Common myeloid progenitor, CD34-positive (primary cell): ENCODE results near the gene HIBCH.
"Not testable (repeated sequence)": the region's sequence is repeated elsewhere in the genome, so short reads cannot be mapped to it uniquely, and the experiment has no call there.

ENCODE experiments used
- CTCF ChIA-PET: fragments of 350-600 bp; sonication (Branson Sonifier 250); formaldehyde crosslinking; loops from one replicate; lab custom pipeline; 2021; ENCODE audit warnings: antibody characterized with exemption; lab: Charles Lee
- POLR2A ChIA-PET: fragments of 350-600 bp; sonication (Branson Sonifier 250); formaldehyde crosslinking; loops from one replicate; lab custom pipeline; 2021; ENCODE audit warnings: antibody characterized with exemption; lab: Charles Lee
- DNase-seq, 3 donors: peaks; one replicate each; pipeline versions ENCODE4 v3.0.0 to v3.0.0-alpha.2; 2013
- H3K27ac ChIP-seq, 2 experiments: 1 replicate in 1 of 2; 2 replicates in 1 of 2; pipeline ENCODE4 v1.7.0; 2013; ENCODE audit warnings: inconsistent platforms in 2 of 2, low read length in 2 of 2, mild to moderate bottlenecking in 2 of 2, low read depth in 1 of 2, moderate library complexity in 1 of 2; ENCODE audit not compliant: severe bottlenecking in 2 of 2, insufficient read depth in 1 of 2, poor library complexity in 1 of 2
- H3K27me3 ChIP-seq, 5 experiments: replicated peaks in 2 of 5; 1 replicate in 3 of 5; 2 replicates in 2 of 5; pipeline versions ENCODE4 v1.6.1 to v1.7.0; 2013; ENCODE audit warnings: low read length in 4 of 5, mild to moderate bottlenecking in 2 of 5, moderate library complexity in 2 of 5, inconsistent platforms in 1 of 5; ENCODE audit not compliant: insufficient read depth in 5 of 5, control insufficient read depth in 4 of 5
- H3K36me3 ChIP-seq, 4 experiments: 1 replicate in 2 of 4; 2 replicates in 2 of 4; pipeline versions ENCODE4 v1.6.1 to v1.7.0; 2013; ENCODE audit warnings: low read length in 3 of 4, control low read depth in 1 of 4, mild to moderate bottlenecking in 1 of 4; ENCODE audit not compliant: control insufficient read depth in 4 of 4, insufficient read depth in 4 of 4
- H3K4me1 ChIP-seq, 4 experiments: 1 replicate in 3 of 4; 2 replicates in 1 of 4; pipeline versions ENCODE4 v1.6.1 to v1.7.1; 2013; ENCODE audit warnings: low read length in 3 of 4, mild to moderate bottlenecking in 3 of 4, control low read depth in 1 of 4, inconsistent platforms in 1 of 4, moderate library complexity in 1 of 4; ENCODE audit not compliant: control insufficient read depth in 4 of 4, insufficient read depth in 4 of 4; ENCODE audit errors: control extremely low read depth in 1 of 4
- H3K4me3 ChIP-seq, 7 experiments: 1 replicate in 4 of 7; 2 replicates in 3 of 7; pipeline versions ENCODE4 v1.5.1 to v1.7.0; 2013; ENCODE audit warnings: mild to moderate bottlenecking in 7 of 7, low read length in 6 of 7, moderate library complexity in 6 of 7, inconsistent platforms in 2 of 7, low read depth in 2 of 7, control low read depth in 1 of 7; ENCODE audit not compliant: insufficient read depth in 4 of 7, control insufficient read depth in 1 of 7; ENCODE audit errors: extremely low read depth in 1 of 7
- H3K9me3 ChIP-seq, 5 experiments: 1 replicate in 4 of 5; 2 replicates in 1 of 5; pipeline versions ENCODE4 v1.6.1 to v1.7.1; 2013; ENCODE audit warnings: low read length in 4 of 5, mild to moderate bottlenecking in 2 of 5, inconsistent platforms in 1 of 5, low read depth in 1 of 5, moderate library complexity in 1 of 5; ENCODE audit not compliant: control insufficient read depth in 4 of 5, insufficient read depth in 2 of 5; ENCODE audit errors: control extremely low read depth in 1 of 5
- WGBS: methylation state at CpG from one replicate; pipeline ENCODE4 v1.1.5; 2013; ENCODE audit not compliant: insufficient coverage; 5-methylcytosine and 5-hydroxymethylcytosine counted together

Gene HIBCH

DNA sequence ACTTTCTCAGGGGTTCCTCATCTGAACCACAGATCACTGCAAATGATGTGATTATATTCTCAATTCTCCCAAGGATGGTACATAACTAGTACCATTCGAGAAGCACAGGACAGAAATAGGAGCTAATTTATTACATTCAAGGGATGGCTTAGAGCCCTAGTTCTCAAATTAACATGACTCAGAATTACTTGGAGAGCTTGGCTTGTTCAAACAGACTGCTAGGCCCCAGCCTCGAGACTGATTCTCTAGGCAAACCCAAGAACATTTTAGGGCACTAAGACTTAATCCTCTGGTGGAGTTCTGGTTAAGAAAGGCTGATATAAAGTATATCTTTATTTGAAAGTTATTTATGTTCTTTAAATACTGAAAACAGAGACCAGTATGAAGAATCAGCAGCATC, 35.8 kb downstream of the HIBCH start:
- no peak for DNase-seq
- WGBS = 100% methylated on average over 1 of the region's 2 CpGs
- H3K27ac ChIP-seq = no peak overlapping the region
- H3K27me3 ChIP-seq = no peaks in the 10 kb centered on the region
- ChIA-PET POLR2A (no interaction called here), CTCF (interaction anchor here (0.9 to 2.4 kb wide), 2 partner anchors 10 to 194 kb away, joined by 3 to 6 read pairs; no protein-coding TSS in a partner anchor)
- H3K4me1 ChIP-seq = no peaks in the 10 kb centered on the region
- H3K9me3 ChIP-seq = peaks cover 0 to 2% (median 0%) of the 10 kb centered on the region in 5 experiments
- peaks cover 6 to 32% (median 11%) of the 10 kb centered on the region in 4 experiments for H3K36me3 ChIP-seq
- no peak overlapping the region for H3K4me3 ChIP-seq

DNA sequence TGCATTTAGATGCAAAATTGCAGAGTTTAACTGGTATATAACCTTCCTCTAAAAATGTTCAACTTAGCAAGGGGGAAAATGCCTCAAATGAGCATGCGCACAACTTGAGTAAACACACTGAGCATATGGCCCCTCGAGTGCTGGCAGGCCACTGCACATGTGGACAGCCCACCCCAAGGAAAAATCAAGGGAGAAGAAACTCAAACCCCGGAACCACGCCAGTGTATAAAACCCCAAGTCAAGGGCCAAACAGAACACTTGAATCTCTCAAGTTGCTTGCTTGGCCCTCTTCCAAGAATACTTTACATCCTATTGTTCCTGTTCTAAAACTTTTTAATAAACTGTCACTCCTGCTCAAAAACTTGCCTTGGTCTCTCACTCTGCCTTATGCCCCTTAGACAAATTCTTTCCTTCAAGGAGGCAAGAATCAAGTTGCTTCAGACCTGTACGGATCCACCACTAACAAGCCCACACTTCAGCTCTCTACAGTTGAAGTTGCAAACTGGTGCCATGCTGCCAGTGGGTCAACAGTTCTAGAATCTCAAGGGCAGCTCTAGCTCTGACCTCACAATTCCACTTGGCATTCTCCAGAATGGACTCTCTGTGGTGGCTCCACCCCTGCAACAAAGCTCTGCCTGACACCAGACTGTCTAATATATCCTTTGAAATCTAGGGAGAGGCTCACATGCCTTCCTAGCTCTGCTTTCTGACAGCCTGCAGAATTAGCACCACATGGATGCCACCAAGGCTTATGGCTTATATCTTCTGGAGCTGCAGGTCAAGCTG, 38.9 kb downstream of the HIBCH start:
- no peaks in the 10 kb centered on the region for H3K27me3 ChIP-seq
- ChIA-PET CTCF (interaction anchor here (0.7 to 2.1 kb wide), 3 partner anchors 8 to 192 kb away, joined by 4 to 7 read pairs (median 5); no protein-coding TSS in a partner anchor), POLR2A (no interaction called here)
- peaks cover 3 to 17% (median 6%) of the 10 kb centered on the region in 4 experiments for H3K36me3 ChIP-seq
- DNase-seq = no peak
- no peak overlapping the region for H3K27ac ChIP-seq
- no peak overlapping the region for H3K4me3 ChIP-seq
- 100% methylated on average over 2 of the region's 5 CpGs for WGBS
- no peaks in the 10 kb centered on the region for H3K4me1 ChIP-seq
- peaks cover 0 to 2% (median 0%) of the 10 kb centered on the region in 5 experiments for H3K9me3 ChIP-seq

DNA sequence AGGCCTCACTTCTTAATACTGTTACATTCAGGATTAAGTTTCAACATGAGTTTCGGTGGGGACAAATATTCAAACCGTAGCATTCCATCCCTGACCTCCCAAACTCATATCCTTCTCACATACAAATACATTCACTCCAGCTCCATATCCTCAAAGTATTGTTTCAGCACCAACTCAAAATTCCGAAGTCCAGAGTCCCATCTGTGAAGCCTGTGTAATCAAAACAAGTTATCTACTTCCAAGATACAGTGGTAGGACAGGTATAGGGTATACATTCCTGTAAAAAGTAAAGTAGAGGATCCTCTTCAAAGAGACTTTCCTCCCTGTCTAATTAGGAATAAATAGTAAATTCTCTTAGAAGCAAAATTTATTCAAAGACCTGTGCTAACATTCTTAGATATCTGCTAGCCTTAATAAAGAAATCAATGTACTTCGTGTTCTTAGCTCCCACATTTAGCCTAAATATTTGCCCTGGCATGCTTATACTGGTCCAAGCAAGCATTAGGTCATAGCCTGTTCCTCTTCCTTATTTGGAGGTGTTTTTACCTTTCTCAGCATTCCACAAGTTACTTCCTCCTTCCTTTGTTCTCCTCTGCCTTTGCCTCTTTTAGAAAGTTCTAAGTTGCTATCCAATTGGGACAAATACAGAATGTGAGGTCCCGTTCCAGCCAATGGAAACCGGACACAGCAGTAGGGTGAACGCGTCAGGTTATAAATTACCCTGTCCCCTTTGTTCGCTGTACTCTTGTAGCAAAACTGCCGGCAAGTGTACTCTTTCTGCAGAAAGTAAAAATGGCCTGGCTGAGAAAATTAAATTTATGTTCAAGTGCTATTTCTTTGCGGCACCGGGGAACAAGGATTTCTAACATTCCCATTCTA, 40.1 kb downstream of the HIBCH start:
- CTCF ChIA-PET = interaction anchor here (0.7 to 2.1 kb wide), 4 partner anchors 11 to 481 kb away, joined by 3 to 5 read pairs (median 4); no protein-coding TSS in a partner anchor
- H3K9me3 ChIP-seq, H3K27me3 ChIP-seq, H3K4me3 ChIP-seq, POLR2A ChIA-PET, H3K4me1 ChIP-seq, DNase-seq, H3K27ac ChIP-seq: not testable (repeated sequence)
- WGBS = 73% methylated on average over 6 of the region's 12 CpGs
- peaks cover 3 to 20% (median 3%) of the 10 kb centered on the region in 4 experiments for H3K36me3 ChIP-seq

DNA sequence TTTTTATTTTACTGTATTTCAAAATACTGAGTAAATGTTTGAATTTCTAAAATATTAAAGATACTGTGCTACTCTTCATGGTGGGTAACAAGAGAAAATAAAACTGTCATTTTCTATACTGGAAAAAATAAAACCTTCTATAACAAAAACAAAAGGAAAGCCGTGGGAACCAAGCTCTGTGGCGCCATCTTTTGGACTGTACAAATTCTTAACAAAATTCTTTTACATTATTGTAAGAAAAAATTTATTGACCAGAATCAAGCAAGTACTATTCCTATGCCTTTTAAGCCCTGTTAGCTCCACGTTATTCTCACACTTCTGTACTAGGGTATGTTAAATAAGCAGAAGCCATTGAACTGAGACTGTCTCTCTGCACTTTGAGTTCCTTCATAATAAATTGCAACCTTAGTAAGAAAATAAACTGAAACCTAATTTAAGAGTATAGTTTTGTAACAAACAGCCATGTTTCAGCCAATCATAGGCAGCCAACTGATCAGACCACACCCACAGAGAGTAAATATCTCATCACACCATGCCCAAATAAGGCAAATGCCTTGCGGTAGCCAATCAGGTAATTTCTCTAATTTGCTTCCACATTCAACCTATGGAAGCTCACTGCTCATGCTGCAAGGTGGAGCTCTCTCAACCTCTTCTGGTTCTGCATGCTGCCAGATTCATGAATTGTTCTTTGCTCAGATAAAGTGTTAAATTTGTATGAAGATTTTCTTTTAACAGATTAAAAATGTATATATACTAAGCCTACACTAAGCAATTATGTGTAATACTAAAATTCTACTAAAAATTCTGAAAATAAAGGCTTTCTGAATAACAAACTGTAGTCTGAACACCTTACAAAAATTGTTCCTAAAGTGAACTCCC, 42.2 kb downstream of the HIBCH start:
- Histone ChIP-seq H3K36me3 (peaks cover 3 to 16% (median 3%) of the 10 kb centered on the region in 4 experiments), H3K9me3 (peaks cover 0 to 2% (median 0%) of the 10 kb centered on the region in 5 experiments), H3K4me3 (no peak overlapping the region), H3K27me3 (no peaks in the 10 kb centered on the region), H3K27ac (no peak overlapping the region), H3K4me1 (no peaks in the 10 kb centered on the region)
- POLR2A ChIA-PET = no interaction called here
- CTCF ChIA-PET = interaction anchor here (1.0 to 2.1 kb wide), 11 partner anchors 15 to 619 kb away, joined by 3 to 7 read pairs (median 4); a partner anchor contains a TSS
- no CpG with 5 or more reads among the region's 4 CpGs for WGBS
- DNase-seq = peak; percentile 52 to 71 (median 71)

DNA sequence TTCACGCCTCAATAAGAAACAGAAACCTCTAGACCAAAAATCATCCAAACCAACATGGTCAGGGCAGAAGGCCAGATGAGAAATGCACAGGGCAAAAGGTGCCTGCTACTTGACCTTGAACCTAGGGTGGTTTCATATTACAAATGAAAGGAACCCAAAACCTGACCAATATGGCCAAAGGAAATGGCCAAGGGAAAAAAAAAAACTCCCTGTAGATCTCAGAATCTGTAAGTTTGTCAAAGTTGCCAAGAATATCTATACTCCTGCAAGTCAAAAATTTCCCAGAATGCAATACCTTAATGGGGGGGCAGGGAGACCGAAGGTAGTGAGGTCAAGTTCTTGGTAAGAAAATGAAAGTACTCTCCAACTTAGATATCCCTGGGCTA, 47.2 kb downstream of the HIBCH start:
- H3K36me3 ChIP-seq = peaks cover 2 to 12% (median 3%) of the 10 kb centered on the region in 4 experiments
- no peaks in the 10 kb centered on the region for H3K27me3 ChIP-seq
- no peaks in the 10 kb centered on the region for H3K4me1 ChIP-seq
- no peak overlapping the region for H3K4me3 ChIP-seq
- H3K27ac ChIP-seq = no peak overlapping the region
- no CpG with 5 or more reads among the region's 2 CpGs for WGBS
- POLR2A ChIA-PET = no interaction called here
- H3K9me3 ChIP-seq = peaks cover 0 to 1% (median 0%) of the 10 kb centered on the region in 5 experiments
- no peak for DNase-seq
- CTCF ChIA-PET = interaction anchor here (0.6 to 1.6 kb wide), 4 partner anchors 23 to 184 kb away, joined by 3 to 4 read pairs (median 3); a partner anchor contains a TSS

DNA sequence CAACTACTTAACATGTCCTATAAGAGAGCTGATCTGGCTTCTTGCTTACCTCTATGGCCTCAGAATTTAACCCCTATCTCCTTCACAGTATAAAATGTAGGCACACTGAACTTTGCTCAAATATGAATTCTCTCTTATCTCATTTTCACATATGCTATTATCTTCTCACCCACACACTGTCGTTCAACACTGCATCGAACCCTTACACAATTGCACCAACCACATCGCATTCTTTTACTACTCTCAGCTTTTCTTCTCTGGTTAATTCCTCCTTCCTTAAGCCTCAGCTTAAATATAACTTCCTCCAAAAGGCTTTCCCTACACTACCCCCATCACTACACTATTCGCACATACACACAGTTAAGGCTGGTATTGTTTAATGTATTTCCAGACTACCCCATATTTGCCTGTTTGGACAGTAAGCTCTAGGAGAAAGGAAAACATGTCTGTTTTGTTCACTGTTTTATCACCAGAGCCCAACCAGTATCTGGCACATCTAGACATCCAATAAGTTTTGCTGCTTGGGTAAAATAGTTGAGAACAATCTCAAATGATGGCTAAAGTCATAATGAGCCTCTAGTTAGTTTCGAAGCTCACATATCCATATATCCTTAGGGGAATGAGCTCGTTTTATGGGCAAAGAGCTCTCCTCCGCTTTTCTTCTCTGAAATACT, 47.7 kb downstream of the HIBCH start:
- ChIA-PET POLR2A (no interaction called here), CTCF (interaction anchor here (0.6 to 1.6 kb wide), 6 partner anchors 22 to 401 kb away, joined by 3 to 4 read pairs (median 3); a partner anchor contains a TSS)
- H3K9me3 ChIP-seq = peaks cover 0 to 1% (median 0%) of the 10 kb centered on the region in 5 experiments
- H3K4me1 ChIP-seq = no peaks in the 10 kb centered on the region
- H3K27me3 ChIP-seq = no peaks in the 10 kb centered on the region
- WGBS = 86% methylated on average over 5 of the region's 7 CpGs
- peaks cover 2 to 12% (median 5%) of the 10 kb centered on the region in 4 experiments for H3K36me3 ChIP-seq
- no peak overlapping the region for H3K4me3 ChIP-seq
- peak; percentile 13 to 63 (median 54) for DNase-seq
- H3K27ac ChIP-seq = no peak overlapping the region
